ENCODE results near the gene GNB1. TPM values are rescaled to one million over a fixed set of nuclear protein-coding genes. Genes with fewer than 3 reads are reported as not detected.

Gene GNB1
- total and polyA plus RNA-seq, 2 experiments from 2014 or later = 134 to 175 TPM

- DNase-seq (ENCODE audit: low spot score) = no peak
- Histone ChIP-seq H3K4me3 (no peak overlapping the region), H3K27ac (peak overlapping the region; percentile 47), H3K27me3 (no peaks in the 10 kb centered on the region), H3K4me2 (no peak overlapping the region), H3K79me2 (peaks cover 100% of the 10 kb centered on the region), H3K9me2 (replicated peaks; ENCODE audit: insufficient read depth) (no peaks in the 10 kb centered on the region), H3K36me3 (replicated peaks; ENCODE audit: insufficient read depth, low read depth) (no peaks in the 10 kb centered on the region), H4K20me1 (ENCODE audit: insufficient read depth, poor library complexity, severe bottlenecking) (peaks cover 83% of the 10 kb centered on the region), H3K9me3 (ENCODE audit: low read depth) (no peaks in the 10 kb centered on the region), H2AFZ (no peak overlapping the region), H3K4me1 (ENCODE audit: insufficient read depth) (peaks cover 18% of the 10 kb centered on the region)
- 81% methylated on average over 8 of the region's 8 CpGs for WGBS (ENCODE audit: low lambda C conversion rate, missing lambda C conversion rate)
- TF ChIP-seq EZH2phosphoT487 (IDR thresholded peaks at IDR 0.05; ENCODE audit: low read depth, severe bottlenecking, unreplicated experiment) (no peak), CTCF (IDR thresholded peaks at IDR 0.05; ENCODE audit: poor library complexity) (no peak), EZH2 (IDR thresholded peaks at IDR 0.05; ENCODE audit: borderline replicate concordance) (no peak)
These were observed 58.7 kb downstream of the GNB1 start for GRCh38 chr1:1832166-1832565.

- H3K79me2 ChIP-seq = peaks cover 100% of the 10 kb centered on the region
- peak overlapping the region; percentile 61 for H3K27ac ChIP-seq
- peak overlapping the region; percentile 12 for H3K4me2 ChIP-seq
- H3K27me3 ChIP-seq = no peaks in the 10 kb centered on the region
- no peak overlapping the region for H3K4me3 ChIP-seq
- H3K4me1 ChIP-seq (ENCODE audit: insufficient read depth) = peaks cover 19% of the 10 kb centered on the region
- H3K9me2 ChIP-seq (replicated peaks; ENCODE audit: insufficient read depth) = no peaks in the 10 kb centered on the region
- H3K36me3 ChIP-seq (replicated peaks; ENCODE audit: insufficient read depth, low read depth) = no peaks in the 10 kb centered on the region
- H4K20me1 ChIP-seq (ENCODE audit: insufficient read depth, poor library complexity, severe bottlenecking) = peaks cover 66% of the 10 kb centered on the region
- WGBS (ENCODE audit: low lambda C conversion rate, missing lambda C conversion rate) = 72% methylated on average over 14 of the region's 14 CpGs
- DNase-seq (ENCODE audit: low spot score) = no peak
- TF ChIP-seq CTCF (IDR thresholded peaks at IDR 0.05; ENCODE audit: poor library complexity) (no peak), EZH2 (IDR thresholded peaks at IDR 0.05; ENCODE audit: borderline replicate concordance) (no peak)
- H3K9me3 ChIP-seq (ENCODE audit: low read depth) = no peaks in the 10 kb centered on the region
- no peak overlapping the region for H2AFZ ChIP-seq
These were observed 63.6 kb downstream of the GNB1 start for GRCh38 chr1:1827089-1827848.

GRCh38 chr1:1826356-1827088, 64.4 kb downstream of the GNB1 start:
- no peak for DNase-seq (ENCODE audit: low spot score)
- H3K79me2 ChIP-seq = peaks cover 100% of the 10 kb centered on the region
- H3K27me3 ChIP-seq = no peaks in the 10 kb centered on the region
- WGBS (ENCODE audit: low lambda C conversion rate, missing lambda C conversion rate) = 80% methylated on average over 9 of the region's 9 CpGs
- H4K20me1 ChIP-seq (ENCODE audit: insufficient read depth, poor library complexity, severe bottlenecking) = peaks cover 62% of the 10 kb centered on the region
- H3K27ac ChIP-seq = peak overlapping the region; percentile 61
- H2AFZ ChIP-seq = no peak overlapping the region
- H3K36me3 ChIP-seq (replicated peaks; ENCODE audit: insufficient read depth, low read depth) = no peaks in the 10 kb centered on the region
- H3K9me3 ChIP-seq (ENCODE audit: low read depth) = no peaks in the 10 kb centered on the region
- H3K4me3 ChIP-seq = no peak overlapping the region
- peaks cover 19% of the 10 kb centered on the region for H3K4me1 ChIP-seq (ENCODE audit: insufficient read depth)
- H3K9me2 ChIP-seq (replicated peaks; ENCODE audit: insufficient read depth) = no peaks in the 10 kb centered on the region
- H3K4me2 ChIP-seq = peak overlapping the region; percentile 41
- TF ChIP-seq EZH2 (IDR thresholded peaks at IDR 0.05; ENCODE audit: borderline replicate concordance) = no peak
- TF ChIP-seq CTCF (IDR thresholded peaks at IDR 0.05; ENCODE audit: poor library complexity) = no peak
- TF ChIP-seq EZH2phosphoT487 (IDR thresholded peaks at IDR 0.05; ENCODE audit: low read depth, severe bottlenecking, unreplicated experiment) = no peak
